ENCODE data around the gene NKAPL.

NKAPL gene

GRCh38 chr6:28258877-28259777 is at the start of gene NKAPL:
Gene NKAPL, plus strand, starts transcription at chr6:28259297. Its CDS starts 75 bp downstream, at chr6:28259372.
- peak; percentile 51 for DNase-seq

GRCh38 chr6:28209753-28210535 is 49.2 kb upstream of the NKAPL start:
- DNase-seq = no peak

GRCh38 chr6:28211840-28212509 is 47.1 kb upstream of the NKAPL start:
- DNase-seq = no peak

- DNase-seq = peak; percentile 94
Observed at GRCh38 chr6:28212510-28213212, 46.4 kb upstream of the NKAPL start.

- DNase-seq = no peak
Observed at GRCh38 chr6:28213213-28213523, 45.9 kb upstream of the NKAPL start.

GRCh38 chr6:28215425-28215824 is 43.7 kb upstream of the NKAPL start:
- peak; percentile 66 for DNase-seq

GRCh38 chr6:28217890-28218289 is 41.2 kb upstream of the NKAPL start:
- DNase-seq = no peak

GRCh38 chr6:28218312-28219248 is 40.5 kb upstream of the NKAPL start:
- DNase-seq = peak; percentile 85

GRCh38 chr6:28220257-28221133 is 38.6 kb upstream of the NKAPL start:
- DNase-seq = peak; percentile 41

GRCh38 chr6:28224131-28225055 is 34.7 kb upstream of the NKAPL start:
- no peak for DNase-seq

- peak; percentile 78 for DNase-seq
Observed at GRCh38 chr6:28225056-28225834, 33.9 kb upstream of the NKAPL start, which contains the start of gene ZSCAN9. Gene ZSCAN9, plus strand, starts transcription at chr6:28225275. Its CDS starts 1,810 bp downstream, at chr6:28227085.

GRCh38 chr6:28226460-28226859 is 32.6 kb upstream of the NKAPL start:
- no peak for DNase-seq

- no peak for DNase-seq
Observed at GRCh38 chr6:28232785-28233184, 26.3 kb upstream of the NKAPL start.

GRCh38 chr6:28235912-28236452 is 23.1 kb upstream of the NKAPL start:
- DNase-seq = no peak

- DNase-seq = no peak
Observed at GRCh38 chr6:28239636-28240035, 19.5 kb upstream of the NKAPL start.

GRCh38 chr6:28240471-28240870 is 18.6 kb upstream of the NKAPL start:
- DNase-seq = no peak

- DNase-seq = no peak
Observed at GRCh38 chr6:28243946-28244345, 15.2 kb upstream of the NKAPL start.
